Astrocyte (in vitro differentiated cells and primary cell): Measurements from ENCODE around the gene COX20. TPM values are rescaled to one million over a fixed set of nuclear protein-coding genes. Genes with fewer than 3 reads are reported as not detected.

ENCODE experiments used
- DNase-seq: peaks from one replicate; pipeline ENCODE4 v3.0.0-alpha.2; 2010; ENCODE audit warnings: low read depth
- FAIRE-seq: peaks from 2 replicates; lab custom pipeline; 2011; peaks lifted over from hg19 to GRCh38; lab: Jason Lieb, UNC
- H2AFZ ChIP-seq: 2 replicates; pipeline ENCODE4 v1.6.0; 2012; ENCODE audit warnings: low read depth, low read length, inconsistent platforms
- H3K27ac ChIP-seq: 2 replicates; pipeline ENCODE4 v1.5.1; 2011; ENCODE audit warnings: low read depth, low read length, inconsistent platforms
- H3K27me3 ChIP-seq: 2 replicates; pipeline ENCODE4 v1.6.0; 2011; ENCODE audit warnings: low read length, inconsistent platforms; ENCODE audit not compliant: insufficient read depth
- H3K36me3 ChIP-seq: 2 replicates; pipeline ENCODE4 v1.5.1; 2011; ENCODE audit warnings: low read length, inconsistent platforms; ENCODE audit not compliant: insufficient read depth
- H3K4me1 ChIP-seq: 2 replicates; pipeline ENCODE4 v1.5.1; 2011; ENCODE audit warnings: low read length, inconsistent platforms; ENCODE audit not compliant: insufficient read depth
- H3K4me2 ChIP-seq: 2 replicates; pipeline ENCODE4 v1.6.0; 2012; ENCODE audit warnings: low read length, inconsistent platforms
- H3K4me3 ChIP-seq: 2 replicates; pipeline ENCODE4 v1.5.1; 2011; ENCODE audit warnings: low read depth, mild to moderate bottlenecking, low read length, inconsistent platforms; ENCODE audit not compliant: insufficient read depth
- H3K79me2 ChIP-seq: 2 replicates; pipeline ENCODE4 v1.6.0; 2012; ENCODE audit warnings: mild to moderate bottlenecking, low read length, inconsistent platforms; ENCODE audit not compliant: insufficient read depth
- H3K9ac ChIP-seq: 2 replicates; pipeline ENCODE4 v1.6.0; 2012; ENCODE audit warnings: mild to moderate bottlenecking, low read length, inconsistent platforms
- H3K9me3 ChIP-seq: 2 replicates; pipeline ENCODE4 v1.5.1; 2012; ENCODE audit warnings: low read depth, mild to moderate bottlenecking, low read length, inconsistent platforms; ENCODE audit not compliant: insufficient read depth
- H4K20me1 ChIP-seq: 2 replicates; pipeline ENCODE4 v1.6.0; 2012; ENCODE audit warnings: low read length, inconsistent platforms; ENCODE audit not compliant: insufficient read depth
- H3K27ac Mint-ChIP-seq: one replicate; pipeline ENCODE4 v1.8.0; 2021; ENCODE audit warnings: mild to moderate bottlenecking, mixed read lengths; ENCODE audit not compliant: unreplicated experiment
- H3K27me3 Mint-ChIP-seq: one replicate; pipeline ENCODE4 v1.8.0; 2021; ENCODE audit warnings: low read depth, mixed read lengths; ENCODE audit not compliant: unreplicated experiment
- H3K36me3 Mint-ChIP-seq: one replicate; pipeline ENCODE4 v1.8.0; 2021; ENCODE audit warnings: low read depth, mixed read lengths; ENCODE audit not compliant: unreplicated experiment
- H3K4me1 Mint-ChIP-seq: one replicate; pipeline ENCODE4 v1.8.0; 2021; ENCODE audit warnings: low read depth, mixed read lengths; ENCODE audit not compliant: unreplicated experiment
- H3K4me3 Mint-ChIP-seq: one replicate; pipeline ENCODE4 v1.8.0; 2021; ENCODE audit warnings: mild to moderate bottlenecking, moderate library complexity, mixed read lengths; ENCODE audit not compliant: unreplicated experiment
- H3K9me3 Mint-ChIP-seq: one replicate; pipeline ENCODE4 v1.8.0; 2021; ENCODE audit warnings: mild to moderate bottlenecking, mixed read lengths; ENCODE audit not compliant: unreplicated experiment
- EZH2 ChIP-seq: IDR thresholded peaks from 2 replicates; pipeline ENCODE4 v1.6.1; 2012; ENCODE audit warnings: mild to moderate bottlenecking, low read length, inconsistent platforms; ENCODE audit not compliant: insufficient read depth
- total RNA-seq: library from RNA; stranded (reverse); gene quantifications from 2 replicates; pipeline ENCODE4 v1.2.1, GENCODE V29; 2021
- TF ChIP-seq, protein P1 (sequence below): IDR thresholded peaks from 2 replicates; pipeline ENCODE4 v1.5.1; 2011; ENCODE audit warnings: low read depth, mild to moderate bottlenecking, inconsistent platforms, low read length, moderate library complexity; ENCODE audit not compliant: insufficient read depth

Gene COX20
- total RNA-seq, 1 donor from 2014 or later = 51.0 TPM

DNA sequence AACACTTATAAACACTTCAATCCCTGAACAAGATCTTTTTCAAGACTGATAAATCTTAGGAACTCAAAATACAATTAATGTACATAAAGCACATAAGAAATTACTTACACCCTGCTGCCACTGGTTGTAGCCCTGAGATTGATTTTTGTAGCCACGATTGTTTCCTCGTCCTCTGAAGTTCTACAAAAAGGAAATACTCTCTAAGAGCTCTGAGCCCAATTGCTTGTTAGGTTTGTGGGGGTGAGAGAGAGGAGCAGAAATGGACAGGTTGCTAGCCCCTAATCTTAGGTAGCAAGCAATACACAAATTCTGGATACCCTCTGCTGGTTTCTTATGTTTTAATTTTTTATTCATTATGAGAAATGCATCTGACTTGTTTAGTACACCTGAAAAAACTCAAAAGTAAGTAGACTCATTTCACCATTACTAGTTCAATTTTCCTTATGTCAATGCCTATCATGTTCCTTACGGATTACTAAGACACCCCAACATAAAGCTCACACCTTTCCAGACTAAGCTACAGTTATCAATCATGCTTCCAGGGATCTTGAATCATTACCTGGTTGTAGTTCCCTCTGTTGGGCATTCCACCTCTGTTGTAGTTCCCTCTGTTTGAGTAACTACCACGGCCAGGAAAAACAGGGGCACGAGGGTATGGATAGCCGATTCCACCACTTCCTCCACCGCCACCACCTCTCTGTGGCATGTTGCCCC lies 19.6 kb downstream of the COX20 start:
- Mint-ChIP-seq H3K4me3 (peak overlapping the region; percentile 50), H3K27ac (peak overlapping the region; percentile 66)
- no peak overlapping the region for H3K4me3 ChIP-seq

DNA sequence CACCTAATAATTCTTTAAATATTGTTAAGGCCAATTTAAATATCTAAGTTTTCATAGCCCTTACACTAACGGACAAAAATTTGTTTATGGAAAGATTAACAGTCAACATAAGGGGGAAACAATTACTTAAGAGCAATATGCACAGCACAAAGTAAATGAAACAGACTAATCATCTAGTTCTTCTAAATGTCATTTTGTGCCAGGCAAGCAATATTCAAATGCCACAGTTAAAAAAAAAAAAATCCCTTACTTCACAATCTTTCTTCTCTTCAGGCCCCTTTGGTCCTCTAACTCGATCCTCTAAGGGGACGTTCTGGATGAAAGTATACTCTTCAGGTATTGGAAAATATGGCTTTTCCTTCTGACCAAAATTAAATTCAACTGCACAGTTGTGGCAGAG lies 22.3 kb downstream of the COX20 start:
- H3K4me1 ChIP-seq = peaks cover 9% of the 10 kb centered on the region
- no peak overlapping the region for H3K27ac Mint-ChIP-seq
- peaks cover 98% of the 10 kb centered on the region for H3K79me2 ChIP-seq
- H3K36me3 Mint-ChIP-seq = peaks cover 24% of the 10 kb centered on the region
- no peak overlapping the region for H3K4me3 ChIP-seq
- FAIRE-seq (no peak), DNase-seq (no peak)
- no peak overlapping the region for H3K4me2 ChIP-seq
- H3K27ac ChIP-seq = no peak overlapping the region
- H3K4me1 Mint-ChIP-seq = peaks cover 13% of the 10 kb centered on the region
- no peak overlapping the region for H3K4me3 Mint-ChIP-seq
- no peak overlapping the region for H3K9ac ChIP-seq
- no peaks in the 10 kb centered on the region for H3K9me3 Mint-ChIP-seq
- H3K27me3 Mint-ChIP-seq = no peaks in the 10 kb centered on the region
- TF ChIP-seq, protein P1, sequence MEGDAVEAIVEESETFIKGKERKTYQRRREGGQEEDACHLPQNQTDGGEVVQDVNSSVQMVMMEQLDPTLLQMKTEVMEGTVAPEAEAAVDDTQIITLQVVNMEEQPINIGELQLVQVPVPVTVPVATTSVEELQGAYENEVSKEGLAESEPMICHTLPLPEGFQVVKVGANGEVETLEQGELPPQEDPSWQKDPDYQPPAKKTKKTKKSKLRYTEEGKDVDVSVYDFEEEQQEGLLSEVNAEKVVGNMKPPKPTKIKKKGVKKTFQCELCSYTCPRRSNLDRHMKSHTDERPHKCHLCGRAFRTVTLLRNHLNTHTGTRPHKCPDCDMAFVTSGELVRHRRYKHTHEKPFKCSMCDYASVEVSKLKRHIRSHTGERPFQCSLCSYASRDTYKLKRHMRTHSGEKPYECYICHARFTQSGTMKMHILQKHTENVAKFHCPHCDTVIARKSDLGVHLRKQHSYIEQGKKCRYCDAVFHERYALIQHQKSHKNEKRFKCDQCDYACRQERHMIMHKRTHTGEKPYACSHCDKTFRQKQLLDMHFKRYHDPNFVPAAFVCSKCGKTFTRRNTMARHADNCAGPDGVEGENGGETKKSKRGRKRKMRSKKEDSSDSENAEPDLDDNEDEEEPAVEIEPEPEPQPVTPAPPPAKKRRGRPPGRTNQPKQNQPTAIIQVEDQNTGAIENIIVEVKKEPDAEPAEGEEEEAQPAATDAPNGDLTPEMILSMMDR = no peak
- H3K9me3 ChIP-seq = no peaks in the 10 kb centered on the region
- H3K36me3 ChIP-seq = peaks cover 81% of the 10 kb centered on the region
- H2AFZ ChIP-seq = no peak overlapping the region
- peaks cover 91% of the 10 kb centered on the region for H4K20me1 ChIP-seq
- H3K27me3 ChIP-seq = no peaks in the 10 kb centered on the region

More for the DNA sequence above, 19.6 kb downstream of the COX20 start:
- Histone ChIP-seq H3K4me2 (no peak overlapping the region), H3K27me3 (no peaks in the 10 kb centered on the region), H3K36me3 (peaks cover 84% of the 10 kb centered on the region), H3K9ac (no peak overlapping the region), H3K27ac (no peak overlapping the region), H2AFZ (no peak overlapping the region), H4K20me1 (peaks cover 85% of the 10 kb centered on the region), H3K9me3 (no peaks in the 10 kb centered on the region), H3K4me1 (no peaks in the 10 kb centered on the region), H3K79me2 (peaks cover 95% of the 10 kb centered on the region)
- DNase-seq = no peak
- TF ChIP-seq, protein P1 = no peak
- no peak for TF ChIP-seq EZH2
- no peak for FAIRE-seq
- H3K36me3 Mint-ChIP-seq = peaks cover 26% of the 10 kb centered on the region
- H3K9me3 Mint-ChIP-seq = no peaks in the 10 kb centered on the region
- peaks cover 3% of the 10 kb centered on the region for H3K4me1 Mint-ChIP-seq
- no peaks in the 10 kb centered on the region for H3K27me3 Mint-ChIP-seq

DNA sequence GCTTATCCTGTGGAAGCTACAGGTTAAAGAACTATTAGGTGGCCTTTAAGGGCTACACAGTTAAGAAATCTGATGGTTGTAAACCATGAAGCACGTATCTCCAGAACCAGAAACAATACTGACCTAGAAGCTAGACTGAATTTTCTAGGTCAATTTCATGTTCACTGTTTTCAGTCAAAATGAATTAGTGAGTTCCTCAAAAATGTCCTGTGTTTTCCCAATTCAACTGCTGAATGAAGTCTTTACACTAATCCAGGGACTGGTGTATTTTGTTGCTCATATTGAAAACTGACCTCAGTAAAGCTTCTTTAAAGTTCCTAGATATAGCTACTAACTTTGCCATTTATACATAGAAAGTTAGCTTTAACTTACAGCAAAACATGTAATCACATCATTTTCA lies 22.9 kb downstream of the COX20 start:
- no peak for DNase-seq
- Histone ChIP-seq H4K20me1 (peaks cover 89% of the 10 kb centered on the region), H3K4me2 (no peak overlapping the region), H3K4me3 (no peak overlapping the region), H3K36me3 (peaks cover 76% of the 10 kb centered on the region), H3K27me3 (no peaks in the 10 kb centered on the region), H3K79me2 (peaks cover 97% of the 10 kb centered on the region), H3K4me1 (peaks cover 9% of the 10 kb centered on the region), H3K9me3 (no peaks in the 10 kb centered on the region), H2AFZ (no peak overlapping the region), H3K27ac (no peak overlapping the region), H3K9ac (no peak overlapping the region)
- no peak overlapping the region for H3K27ac Mint-ChIP-seq
- TF ChIP-seq, protein P1 = no peak
- TF ChIP-seq EZH2 = no peak
- peaks cover 24% of the 10 kb centered on the region for H3K36me3 Mint-ChIP-seq
- H3K4me1 Mint-ChIP-seq = peaks cover 13% of the 10 kb centered on the region
- FAIRE-seq = no peak
- peak overlapping the region; percentile 10 for H3K4me3 Mint-ChIP-seq
- no peaks in the 10 kb centered on the region for H3K9me3 Mint-ChIP-seq
- H3K27me3 Mint-ChIP-seq = no peaks in the 10 kb centered on the region
